ENCODE results near the gene CSRNP3. TPM values are rescaled to one million over a fixed set of nuclear protein-coding genes. Genes with fewer than 3 reads are reported as not detected.
A peak's percentile ranks its signal among the peaks of the same experiment; 100 is the strongest.

Gene CSRNP3
- total RNA-seq, 4 donors from 2014 or later, result 0.37 to 11.1 (median 3.2) TPM

DNA sequence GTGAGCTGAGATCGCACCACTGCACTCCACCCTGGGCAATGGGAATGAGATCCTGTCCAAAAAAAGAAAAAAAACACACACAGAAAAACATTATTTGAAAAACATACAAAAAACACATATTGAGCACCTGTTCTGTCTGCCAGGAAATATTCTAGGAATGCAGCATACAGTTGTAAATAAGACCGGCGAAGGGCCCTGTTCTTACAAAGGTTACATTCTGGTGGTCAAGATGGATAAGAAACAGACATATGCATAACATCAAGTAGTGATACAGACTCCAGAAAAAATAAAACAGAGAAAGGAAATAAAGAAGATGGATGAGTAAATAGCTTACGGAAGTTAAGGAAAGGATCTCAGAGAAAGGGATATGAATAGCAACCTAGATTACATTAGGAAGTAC lies 164.8 kb downstream of the CSRNP3 start:
- in situ Hi-C loops (cut with MboI; ENCODE audit: low pct_ligation_motif_present in 1 of 4, low pct_unique_long_range_greater_than_20kb in 1 of 4, low sequenced_read_pairs in 3 of 4) (no loop called here), intact Hi-C loops (cut with DNase I; ENCODE audit: low total_unique reads) (no loop called here)
- no peak overlapping the region for H3K4me3 ChIP-seq
- H3K27ac ChIP-seq, result no peak overlapping the region
- DNase-seq, result no peak
- WGBS, 2 donors (ENCODE audit: low coverage in 1 of 2), result 71 to 100% methylated on average over 2 to 4 of the region's 4 CpGs
- peaks cover 0 to 6% (median 0%) of the 10 kb centered on the region in 4 donors for H3K4me1 ChIP-seq
- H3K36me3 ChIP-seq, result no peaks in the 10 kb centered on the region
- TF ChIP-seq, protein P1, sequence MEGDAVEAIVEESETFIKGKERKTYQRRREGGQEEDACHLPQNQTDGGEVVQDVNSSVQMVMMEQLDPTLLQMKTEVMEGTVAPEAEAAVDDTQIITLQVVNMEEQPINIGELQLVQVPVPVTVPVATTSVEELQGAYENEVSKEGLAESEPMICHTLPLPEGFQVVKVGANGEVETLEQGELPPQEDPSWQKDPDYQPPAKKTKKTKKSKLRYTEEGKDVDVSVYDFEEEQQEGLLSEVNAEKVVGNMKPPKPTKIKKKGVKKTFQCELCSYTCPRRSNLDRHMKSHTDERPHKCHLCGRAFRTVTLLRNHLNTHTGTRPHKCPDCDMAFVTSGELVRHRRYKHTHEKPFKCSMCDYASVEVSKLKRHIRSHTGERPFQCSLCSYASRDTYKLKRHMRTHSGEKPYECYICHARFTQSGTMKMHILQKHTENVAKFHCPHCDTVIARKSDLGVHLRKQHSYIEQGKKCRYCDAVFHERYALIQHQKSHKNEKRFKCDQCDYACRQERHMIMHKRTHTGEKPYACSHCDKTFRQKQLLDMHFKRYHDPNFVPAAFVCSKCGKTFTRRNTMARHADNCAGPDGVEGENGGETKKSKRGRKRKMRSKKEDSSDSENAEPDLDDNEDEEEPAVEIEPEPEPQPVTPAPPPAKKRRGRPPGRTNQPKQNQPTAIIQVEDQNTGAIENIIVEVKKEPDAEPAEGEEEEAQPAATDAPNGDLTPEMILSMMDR (IDR thresholded peaks at IDR 0.05), result no peak
- TF ChIP-seq POLR2A (IDR thresholded peaks at IDR 0.05), result no peak
- TF ChIP-seq POLR2AphosphoS5 (IDR thresholded peaks at IDR 0.05), result no peak
- no peak for TF ChIP-seq EP300 (IDR thresholded peaks at IDR 0.05; ENCODE audit: low read depth)
- no peaks in the 10 kb centered on the region for H3K27me3 ChIP-seq
- no peaks in the 10 kb centered on the region for H3K9me3 ChIP-seq

DNA sequence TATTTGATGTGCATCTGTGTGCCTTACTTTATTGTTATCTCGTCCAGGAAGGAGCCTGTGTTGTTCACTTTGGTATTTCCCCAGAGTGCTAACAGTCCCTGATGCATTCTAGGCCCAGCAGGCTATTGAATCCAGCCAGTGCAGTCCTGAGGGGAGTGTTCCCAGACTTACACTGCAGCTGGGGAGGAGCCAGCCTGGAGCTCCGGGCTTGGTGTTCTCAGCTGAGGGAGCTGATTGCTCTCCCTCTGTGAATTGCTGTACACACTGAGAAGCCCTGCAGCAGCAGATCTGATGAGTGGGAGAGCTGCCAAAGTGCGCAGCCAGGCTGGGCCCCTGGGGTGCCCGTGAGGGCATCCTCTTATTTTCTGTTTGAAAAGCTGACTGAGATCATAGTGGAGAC lies 165.4 kb downstream of the CSRNP3 start:
- Histone ChIP-seq H3K27me3 (no peaks in the 10 kb centered on the region), H3K4me1 (peaks cover 0 to 6% (median 0%) of the 10 kb centered on the region in 4 donors), H3K36me3 (no peaks in the 10 kb centered on the region), H3K9me3 (no peaks in the 10 kb centered on the region), H3K27ac (no peak overlapping the region), H3K4me3 (no peak overlapping the region)
- TF ChIP-seq POLR2AphosphoS5 (IDR thresholded peaks at IDR 0.05), result no peak
- no peak for TF ChIP-seq POLR2A (IDR thresholded peaks at IDR 0.05)
- TF ChIP-seq, protein P1 (IDR thresholded peaks at IDR 0.05), result no peak
- TF ChIP-seq EP300 (IDR thresholded peaks at IDR 0.05; ENCODE audit: low read depth), result no peak
- intact Hi-C loops (cut with DNase I; ENCODE audit: low total_unique reads) (no loop called here), in situ Hi-C loops (cut with MboI; ENCODE audit: low pct_ligation_motif_present in 1 of 4, low pct_unique_long_range_greater_than_20kb in 1 of 4, low sequenced_read_pairs in 3 of 4) (no loop called here)
- WGBS, 2 donors (ENCODE audit: low coverage in 1 of 2), result 17 to 33% methylated on average over 1 to 4 of the region's 4 CpGs
- peak; percentile 23 for DNase-seq

DNA sequence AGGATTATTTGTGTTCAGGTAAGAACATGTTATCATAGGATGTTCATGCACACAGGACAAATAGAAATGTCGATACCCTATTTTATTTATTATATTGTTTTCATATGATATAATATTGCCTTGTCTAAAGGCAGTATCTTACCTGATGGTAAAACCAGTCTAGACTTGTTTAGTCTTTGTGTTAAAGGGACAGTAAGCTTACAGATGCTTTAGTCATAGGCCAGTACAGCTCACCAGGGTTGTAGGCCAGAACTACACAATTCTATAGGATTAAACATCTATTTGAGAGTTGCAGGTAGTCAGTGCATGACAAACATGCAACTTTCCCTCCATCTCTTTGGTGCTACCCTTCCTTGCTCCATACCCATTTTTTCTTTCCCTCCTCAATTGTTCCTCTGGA lies 166.0 kb downstream of the CSRNP3 start:
- WGBS, 2 donors (ENCODE audit: low coverage in 1 of 2), result 75 to 95% methylated on average over 1 of the region's 1 CpG
- in situ Hi-C loops (cut with MboI; ENCODE audit: low pct_ligation_motif_present in 1 of 4, low pct_unique_long_range_greater_than_20kb in 1 of 4, low sequenced_read_pairs in 3 of 4), result no loop called here
- H3K4me1 ChIP-seq, result peaks cover 0 to 6% (median 0%) of the 10 kb centered on the region in 4 donors

DNA sequence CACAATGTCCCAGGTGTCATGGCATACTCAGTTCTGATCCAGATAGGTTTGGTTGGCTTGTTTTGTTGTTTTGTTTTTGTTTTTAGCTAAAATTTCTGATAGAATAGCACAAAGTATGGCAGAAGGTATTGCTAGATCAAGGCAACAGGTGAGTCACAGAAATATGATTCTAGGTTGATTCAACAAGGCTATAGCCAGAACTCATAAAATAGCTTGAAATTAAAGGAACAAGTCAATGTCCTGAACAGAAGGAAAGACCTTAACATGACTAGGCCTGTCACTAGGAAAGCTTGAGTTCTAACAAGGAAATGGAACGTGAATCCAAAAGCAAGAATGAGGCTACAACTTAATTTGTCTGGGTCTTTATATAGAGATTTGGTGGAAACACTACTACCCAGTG lies 167.5 kb downstream of the CSRNP3 start:
- peaks cover 0 to 6% (median 0%) of the 10 kb centered on the region in 4 donors for H3K4me1 ChIP-seq
- no peaks in the 10 kb centered on the region for H3K9me3 ChIP-seq
- H3K27ac ChIP-seq, result no peak overlapping the region
- no peaks in the 10 kb centered on the region for H3K27me3 ChIP-seq
- no peaks in the 10 kb centered on the region for H3K36me3 ChIP-seq
- H3K4me3 ChIP-seq, result no peak overlapping the region
- intact Hi-C loops (cut with DNase I; ENCODE audit: low total_unique reads) (no loop called here), in situ Hi-C loops (cut with MboI; ENCODE audit: low pct_ligation_motif_present in 1 of 4, low pct_unique_long_range_greater_than_20kb in 1 of 4, low sequenced_read_pairs in 3 of 4) (no loop called here)
- 91% methylated on average over 1 of the region's 1 CpG; no CpG with 5 or more reads in 1 of the 2 donors for WGBS, 2 donors (ENCODE audit: low coverage in 1 of 2)
- TF ChIP-seq EP300 (IDR thresholded peaks at IDR 0.05; ENCODE audit: low read depth) (no peak), POLR2AphosphoS5 (IDR thresholded peaks at IDR 0.05) (no peak), POLR2A (IDR thresholded peaks at IDR 0.05) (no peak)
- TF ChIP-seq, protein P1 (IDR thresholded peaks at IDR 0.05), result no peak
- no peak for DNase-seq

More for the DNA sequence above, 166.0 kb downstream of the CSRNP3 start:
- no peak for DNase-seq
- no peaks in the 10 kb centered on the region for H3K36me3 ChIP-seq
- H3K9me3 ChIP-seq, result no peaks in the 10 kb centered on the region
- TF ChIP-seq EP300 (IDR thresholded peaks at IDR 0.05; ENCODE audit: low read depth) (no peak), POLR2AphosphoS5 (IDR thresholded peaks at IDR 0.05) (no peak), POLR2A (IDR thresholded peaks at IDR 0.05) (no peak)
- TF ChIP-seq, protein P1 (IDR thresholded peaks at IDR 0.05), result no peak
- H3K4me3 ChIP-seq, result no peak overlapping the region
- no peak overlapping the region for H3K27ac ChIP-seq
- H3K27me3 ChIP-seq, result no peaks in the 10 kb centered on the region
- intact Hi-C loops (cut with DNase I; ENCODE audit: low total_unique reads), result no loop called here
